ENCODE measurements around the gene TRAK2. TPM values are rescaled to one million over a fixed set of nuclear protein-coding genes. Genes with fewer than 3 reads are reported as not detected.
"Not testable (repeated sequence)": the region's sequence is repeated elsewhere in the genome, so short reads cannot be mapped to it uniquely, and the experiment has no call there.

Gene TRAK2
- 10 to 100 TPM; 14.3 to 45.4 (median 20.3) TPM for total RNA-seq

GRCh38 chr2:201451292-201452057 lies at the start of gene TRAK2, which contains the start of gene STRADB:
TRAK2 (minus strand) TSS chr2:201451458; CDS start chr2:201420507, 30,951 bp downstream.
STRADB (plus strand) TSS chr2:201451740; CDS start chr2:201454841, 3,101 bp downstream.
- H3K4me1 ChIP-seq, result peaks cover 29% of the 10 kb centered on the region
- DNase-seq (ENCODE audit: low spot score in 2 of 2), result peak; percentile 96 to 97
- H3K27me3 ChIP-seq, result no peaks in the 10 kb centered on the region
- H3K9me3 ChIP-seq, result no peaks in the 10 kb centered on the region
- H3K36me3 ChIP-seq, result no peaks in the 10 kb centered on the region
- H3K4me3 ChIP-seq, result peak within 1 kb of the TSS; percentile 78
- TF ChIP-seq POLR2AphosphoS5 (IDR thresholded peaks at IDR 0.05) (peak in 2 of 3 donors; percentile 4 to 84), POLR2A (IDR thresholded peaks at IDR 0.05) (peak in 1 of 2 donors; percentile 53), EP300 (IDR thresholded peaks at IDR 0.05) (no peak)
- TF ChIP-seq, protein P1, sequence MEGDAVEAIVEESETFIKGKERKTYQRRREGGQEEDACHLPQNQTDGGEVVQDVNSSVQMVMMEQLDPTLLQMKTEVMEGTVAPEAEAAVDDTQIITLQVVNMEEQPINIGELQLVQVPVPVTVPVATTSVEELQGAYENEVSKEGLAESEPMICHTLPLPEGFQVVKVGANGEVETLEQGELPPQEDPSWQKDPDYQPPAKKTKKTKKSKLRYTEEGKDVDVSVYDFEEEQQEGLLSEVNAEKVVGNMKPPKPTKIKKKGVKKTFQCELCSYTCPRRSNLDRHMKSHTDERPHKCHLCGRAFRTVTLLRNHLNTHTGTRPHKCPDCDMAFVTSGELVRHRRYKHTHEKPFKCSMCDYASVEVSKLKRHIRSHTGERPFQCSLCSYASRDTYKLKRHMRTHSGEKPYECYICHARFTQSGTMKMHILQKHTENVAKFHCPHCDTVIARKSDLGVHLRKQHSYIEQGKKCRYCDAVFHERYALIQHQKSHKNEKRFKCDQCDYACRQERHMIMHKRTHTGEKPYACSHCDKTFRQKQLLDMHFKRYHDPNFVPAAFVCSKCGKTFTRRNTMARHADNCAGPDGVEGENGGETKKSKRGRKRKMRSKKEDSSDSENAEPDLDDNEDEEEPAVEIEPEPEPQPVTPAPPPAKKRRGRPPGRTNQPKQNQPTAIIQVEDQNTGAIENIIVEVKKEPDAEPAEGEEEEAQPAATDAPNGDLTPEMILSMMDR (IDR thresholded peaks at IDR 0.05), result peak in 1 of 2 donors; percentile 39
- H3K27ac ChIP-seq, result peak within 1 kb of the TSS; percentile 90
- WGBS, result 0% methylated on average over 3 of the region's 78 CpGs

DNA sequence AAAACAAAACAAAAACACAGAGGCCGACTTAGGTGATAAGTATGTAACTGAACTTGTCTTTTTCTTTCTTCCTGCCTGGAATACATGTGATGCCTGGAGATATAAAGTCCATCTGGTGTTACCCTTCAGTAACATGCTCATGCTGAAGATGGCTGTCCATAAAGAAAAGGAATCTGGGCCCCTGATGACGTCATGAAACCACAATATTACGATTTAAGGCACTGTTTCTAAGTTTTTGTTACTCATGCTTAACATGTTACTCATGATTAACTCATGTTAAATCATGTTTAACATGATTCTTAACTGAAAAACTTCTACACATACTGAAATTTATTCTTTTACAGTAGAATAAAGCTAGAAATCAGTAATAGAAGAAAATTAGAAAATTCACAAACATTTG lies 49.3 kb upstream of the TRAK2 start:
- TF ChIP-seq EP300 (IDR thresholded peaks at IDR 0.05), result no peak
- TF ChIP-seq POLR2A (IDR thresholded peaks at IDR 0.05), result no peak
- no peak for TF ChIP-seq POLR2AphosphoS5 (IDR thresholded peaks at IDR 0.05)
- TF ChIP-seq, protein P1 (IDR thresholded peaks at IDR 0.05), result no peak
- Histone ChIP-seq H3K27me3 (no peaks in the 10 kb centered on the region), H3K36me3 (no peaks in the 10 kb centered on the region), H3K9me3 (no peaks in the 10 kb centered on the region), H3K4me1 (no peaks in the 10 kb centered on the region), H3K27ac (no peak overlapping the region), H3K4me3 (no peak overlapping the region)
- 60% methylated on average over 3 of the region's 3 CpGs for WGBS
- DNase-seq (ENCODE audit: low spot score in 2 of 2), result no peak

DNA sequence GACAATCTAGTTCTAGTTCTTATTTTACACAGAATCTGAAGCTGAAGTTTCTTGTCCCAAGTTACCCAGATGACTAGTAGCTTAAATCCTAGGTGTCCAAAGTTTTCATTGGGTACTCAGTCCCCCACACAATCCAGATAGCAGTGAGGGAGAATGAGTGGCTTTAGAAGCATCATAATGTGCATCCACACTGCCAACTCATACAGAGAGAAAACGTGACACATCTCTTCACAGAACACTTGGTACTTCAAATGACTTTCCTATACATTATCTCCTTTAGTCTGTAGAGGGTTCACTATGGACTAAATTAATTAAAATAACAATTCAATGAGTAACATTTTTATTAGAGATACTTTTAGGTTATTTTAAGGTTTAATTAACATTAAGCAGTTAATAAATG lies 45.5 kb upstream of the TRAK2 start:
- H3K9me3 ChIP-seq, result no peaks in the 10 kb centered on the region
- no peaks in the 10 kb centered on the region for H3K4me1 ChIP-seq
- H3K36me3 ChIP-seq, result no peaks in the 10 kb centered on the region
- 86% methylated on average over 1 of the region's 1 CpG for WGBS
- TF ChIP-seq POLR2A (IDR thresholded peaks at IDR 0.05) (no peak), POLR2AphosphoS5 (IDR thresholded peaks at IDR 0.05) (no peak), EP300 (IDR thresholded peaks at IDR 0.05) (no peak)
- TF ChIP-seq, protein P1 (IDR thresholded peaks at IDR 0.05), result no peak
- H3K27me3 ChIP-seq, result no peaks in the 10 kb centered on the region
- no peak overlapping the region for H3K27ac ChIP-seq
- H3K4me3 ChIP-seq, result no peak overlapping the region
- no peak for DNase-seq (ENCODE audit: low spot score in 2 of 2)

- no peak for TF ChIP-seq EP300 (IDR thresholded peaks at IDR 0.05)
- TF ChIP-seq, protein P1 (IDR thresholded peaks at IDR 0.05), result no peak
- TF ChIP-seq POLR2AphosphoS5 (IDR thresholded peaks at IDR 0.05), result no peak
- TF ChIP-seq POLR2A (IDR thresholded peaks at IDR 0.05), result no peak
- Histone ChIP-seq H3K4me3 (no peak overlapping the region), H3K36me3 (no peaks in the 10 kb centered on the region), H3K9me3 (no peaks in the 10 kb centered on the region), H3K27me3 (no peaks in the 10 kb centered on the region), H3K4me1 (no peaks in the 10 kb centered on the region), H3K27ac (no peak overlapping the region)
- WGBS, result 92% methylated on average over 4 of the region's 4 CpGs
- no peak for DNase-seq (ENCODE audit: low spot score in 2 of 2)
These were observed 39.0 kb upstream of the TRAK2 start for GRCh38 chr2:201490291-201490690.

DNA sequence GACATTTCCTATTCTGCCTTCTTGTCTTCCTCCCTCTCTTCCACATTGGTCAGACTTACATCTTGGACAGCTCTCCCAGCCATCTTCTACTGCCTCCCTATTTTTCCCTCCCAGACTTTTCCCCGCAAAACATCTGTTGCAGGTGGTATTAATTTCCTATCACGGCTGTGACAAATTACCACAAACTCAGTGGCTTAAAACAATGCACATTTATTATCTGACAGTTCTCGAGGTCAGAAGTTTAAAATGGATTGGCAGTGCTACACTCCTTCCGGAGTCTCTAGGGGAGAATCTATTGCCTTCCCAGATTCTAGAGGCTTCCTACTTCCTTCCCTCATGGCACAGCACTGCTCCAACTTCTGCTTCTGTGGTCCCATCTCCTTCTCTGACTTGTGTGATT lies 33.5 kb upstream of the TRAK2 start:
- TF ChIP-seq POLR2A (IDR thresholded peaks at IDR 0.05) (no peak), POLR2AphosphoS5 (IDR thresholded peaks at IDR 0.05) (no peak), EP300 (IDR thresholded peaks at IDR 0.05) (no peak)
- TF ChIP-seq, protein P1 (IDR thresholded peaks at IDR 0.05), result no peak
- H3K36me3 ChIP-seq, result no peaks in the 10 kb centered on the region
- WGBS, result 52% methylated on average over 4 of the region's 4 CpGs
- no peaks in the 10 kb centered on the region for H3K9me3 ChIP-seq
- no peak overlapping the region for H3K27ac ChIP-seq
- H3K4me1 ChIP-seq, result no peaks in the 10 kb centered on the region
- DNase-seq (ENCODE audit: low spot score in 2 of 2), result no peak
- H3K4me3 ChIP-seq, result no peak overlapping the region
- H3K27me3 ChIP-seq, result no peaks in the 10 kb centered on the region

DNA sequence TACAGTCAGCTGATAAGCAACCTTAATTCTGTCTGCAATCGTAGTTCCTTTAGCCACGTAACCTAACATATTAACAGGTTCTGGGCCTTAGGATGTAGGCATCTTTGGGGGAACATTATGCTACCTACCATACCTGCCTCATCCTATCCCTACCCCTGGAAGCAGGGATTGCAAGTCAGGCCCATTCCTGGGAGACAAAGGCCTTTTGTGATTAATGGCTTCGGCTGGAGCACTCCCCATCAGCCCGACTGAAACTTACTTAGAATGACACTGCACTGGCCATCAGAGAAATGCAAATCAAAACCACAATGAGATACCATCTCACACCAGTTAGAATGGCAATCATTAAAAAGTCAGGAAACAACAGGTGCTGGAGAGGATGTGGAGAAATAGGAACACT lies 32.5 kb upstream of the TRAK2 start:
- not testable (repeated sequence) for DNase-seq (ENCODE audit: low spot score in 2 of 2); H3K4me1 ChIP-seq; H3K9me3 ChIP-seq; H3K27ac ChIP-seq; H3K27me3 ChIP-seq; H3K36me3 ChIP-seq; H3K4me3 ChIP-seq
- 87% methylated on average over 4 of the region's 4 CpGs for WGBS
